ENCODE results near the gene EHD2. TPM values are rescaled to one million over a fixed set of nuclear protein-coding genes. Genes with fewer than 3 reads are reported as not detected.
"Not testable (repeated sequence)": the region's sequence is repeated elsewhere in the genome, so short reads cannot be mapped to it uniquely, and the experiment has no call there.

EHD2 gene
- total RNA-seq, 3 donors from 2014 or later = 0.26 to 0.66 (median 0.43) TPM

- Mint-ChIP-seq H3K27me3 (ENCODE audit: low read depth) (peaks cover 42% of the 10 kb centered on the region), H3K36me3 (ENCODE audit: insufficient read depth) (no peaks in the 10 kb centered on the region), H3K4me1 (ENCODE audit: low read depth) (peaks cover 2% of the 10 kb centered on the region), H3K9me3 (peaks cover 5% of the 10 kb centered on the region), H3K4me3 (no peak overlapping the region)
- no peak for ATAC-seq
- no peak for DNase-seq
These were observed 3.2 kb downstream of the EHD2 start for GRCh38 chr19:47716270-47716937.

GRCh38 chr19:47718415-47719046, 5.3 kb downstream of the EHD2 start:
- not testable (repeated sequence) for H3K36me3 Mint-ChIP-seq (ENCODE audit: insufficient read depth); H3K9me3 Mint-ChIP-seq; ATAC-seq; H3K4me1 Mint-ChIP-seq (ENCODE audit: low read depth); H3K4me3 Mint-ChIP-seq; DNase-seq
- peaks cover 35% of the 10 kb centered on the region for H3K27me3 Mint-ChIP-seq (ENCODE audit: low read depth)

GRCh38 chr19:47719047-47719859, 6.0 kb downstream of the EHD2 start:
- no peaks in the 10 kb centered on the region for H3K4me1 Mint-ChIP-seq (ENCODE audit: low read depth)
- H3K36me3 Mint-ChIP-seq (ENCODE audit: insufficient read depth) = no peaks in the 10 kb centered on the region
- H3K4me3 Mint-ChIP-seq = no peak overlapping the region
- H3K27me3 Mint-ChIP-seq (ENCODE audit: low read depth) = peaks cover 31% of the 10 kb centered on the region
- ATAC-seq = no peak
- H3K9me3 Mint-ChIP-seq = peaks cover under 1% of the 10 kb centered on the region
- DNase-seq = no peak

GRCh38 chr19:47720669-47721422, 7.6 kb downstream of the EHD2 start:
- H3K4me3 Mint-ChIP-seq = no peak overlapping the region

GRCh38 chr19:47723581-47723940, 10.3 kb downstream of the EHD2 start:
- H3K4me3 Mint-ChIP-seq = no peak overlapping the region
- ATAC-seq (peak; percentile 36 to 51), DNase-seq (no peak)
- H3K27me3 Mint-ChIP-seq (ENCODE audit: low read depth) = peaks cover 18% of the 10 kb centered on the region
- H3K9me3 Mint-ChIP-seq = no peaks in the 10 kb centered on the region
- no peaks in the 10 kb centered on the region for H3K4me1 Mint-ChIP-seq (ENCODE audit: low read depth)
- H3K36me3 Mint-ChIP-seq (ENCODE audit: insufficient read depth) = no peaks in the 10 kb centered on the region

More at GRCh38 chr19:47720669-47721422, 7.6 kb downstream of the EHD2 start:
- H3K27me3 Mint-ChIP-seq (ENCODE audit: low read depth) = peaks cover 22% of the 10 kb centered on the region
- no peaks in the 10 kb centered on the region for H3K4me1 Mint-ChIP-seq (ENCODE audit: low read depth)
- DNase-seq = no peak
- no peaks in the 10 kb centered on the region for H3K9me3 Mint-ChIP-seq
- H3K36me3 Mint-ChIP-seq (ENCODE audit: insufficient read depth) = no peaks in the 10 kb centered on the region
- no peak for ATAC-seq

GRCh38 chr19:47725759-47726401, 12.7 kb downstream of the EHD2 start:
- Mint-ChIP-seq H3K9me3 (no peaks in the 10 kb centered on the region), H3K4me3 (no peak overlapping the region), H3K4me1 (ENCODE audit: low read depth) (peaks cover 13% of the 10 kb centered on the region), H3K27me3 (ENCODE audit: low read depth) (peaks cover 30% of the 10 kb centered on the region), H3K36me3 (ENCODE audit: insufficient read depth) (no peaks in the 10 kb centered on the region)
- DNase-seq (no peak), ATAC-seq (no peak)

- DNase-seq (no peak), ATAC-seq (no peak)
- H3K4me3 Mint-ChIP-seq = no peak overlapping the region
- no peaks in the 10 kb centered on the region for H3K9me3 Mint-ChIP-seq
- H3K4me1 Mint-ChIP-seq (ENCODE audit: low read depth) = peaks cover 13% of the 10 kb centered on the region
- H3K27me3 Mint-ChIP-seq (ENCODE audit: low read depth) = peaks cover 32% of the 10 kb centered on the region
- H3K36me3 Mint-ChIP-seq (ENCODE audit: insufficient read depth) = no peaks in the 10 kb centered on the region
These were observed 13.2 kb downstream of the EHD2 start for GRCh38 chr19:47726467-47726866.

GRCh38 chr19:47728295-47728694, 15.1 kb downstream of the EHD2 start:
- H3K4me3 Mint-ChIP-seq; H3K9me3 Mint-ChIP-seq; H3K36me3 Mint-ChIP-seq (ENCODE audit: insufficient read depth); DNase-seq; ATAC-seq: not testable (repeated sequence)
- Mint-ChIP-seq H3K27me3 (ENCODE audit: low read depth) (peaks cover 33% of the 10 kb centered on the region), H3K4me1 (ENCODE audit: low read depth) (peaks cover 13% of the 10 kb centered on the region)

GRCh38 chr19:47729468-47729798, 16.2 kb downstream of the EHD2 start:
- peaks cover 13% of the 10 kb centered on the region for H3K4me1 Mint-ChIP-seq (ENCODE audit: low read depth)
- DNase-seq (no peak), ATAC-seq (peak; percentile 51 to 53)
- H3K27me3 Mint-ChIP-seq (ENCODE audit: low read depth) = peaks cover 28% of the 10 kb centered on the region
- no peaks in the 10 kb centered on the region for H3K9me3 Mint-ChIP-seq
- H3K4me3 Mint-ChIP-seq = peak overlapping the region; percentile 70
- no peaks in the 10 kb centered on the region for H3K36me3 Mint-ChIP-seq (ENCODE audit: insufficient read depth)

GRCh38 chr19:47729799-47730520, 16.7 kb downstream of the EHD2 start:
- Mint-ChIP-seq H3K27me3 (ENCODE audit: low read depth) (peaks cover 28% of the 10 kb centered on the region), H3K9me3 (no peaks in the 10 kb centered on the region), H3K4me1 (ENCODE audit: low read depth) (peaks cover 13% of the 10 kb centered on the region), H3K4me3 (peak overlapping the region; percentile 70), H3K36me3 (ENCODE audit: insufficient read depth) (no peaks in the 10 kb centered on the region)
- peak; percentile 90 to 91 for ATAC-seq
- DNase-seq = no peak

- Mint-ChIP-seq H3K4me1 (ENCODE audit: low read depth) (peaks cover 13% of the 10 kb centered on the region), H3K36me3 (ENCODE audit: insufficient read depth) (no peaks in the 10 kb centered on the region), H3K9me3 (no peaks in the 10 kb centered on the region), H3K27me3 (ENCODE audit: low read depth) (peaks cover 28% of the 10 kb centered on the region), H3K4me3 (peak overlapping the region; percentile 70)
- DNase-seq (no peak), ATAC-seq (no peak)
These were observed 17.3 kb downstream of the EHD2 start for GRCh38 chr19:47730521-47730889.

- Mint-ChIP-seq H3K9me3 (no peaks in the 10 kb centered on the region), H3K4me1 (ENCODE audit: low read depth) (peaks cover 13% of the 10 kb centered on the region), H3K27me3 (ENCODE audit: low read depth) (peaks cover 28% of the 10 kb centered on the region), H3K36me3 (ENCODE audit: insufficient read depth) (no peaks in the 10 kb centered on the region), H3K4me3 (no peak overlapping the region)
- DNase-seq = no peak
- ATAC-seq = no peak
These were observed 17.7 kb downstream of the EHD2 start for GRCh38 chr19:47730910-47731309.

- no peaks in the 10 kb centered on the region for H3K36me3 Mint-ChIP-seq (ENCODE audit: insufficient read depth)
- H3K9me3 Mint-ChIP-seq = no peaks in the 10 kb centered on the region
- H3K27me3 Mint-ChIP-seq (ENCODE audit: low read depth) = peaks cover 12% of the 10 kb centered on the region
- no peak overlapping the region for H3K4me3 Mint-ChIP-seq
- peaks cover 3% of the 10 kb centered on the region for H3K4me1 Mint-ChIP-seq (ENCODE audit: low read depth)
- DNase-seq (no peak), ATAC-seq (no peak)
These were observed 21.9 kb downstream of the EHD2 start for GRCh38 chr19:47735131-47735530.

All from activated T-cell treated with anti-CD3 and anti-CD28 coated beads, Interleukin-2, amount 50 U/mL, for 4 hours (primary cell).